ENCODE data around the gene GAS2L1.
"Not testable (repeated sequence)": the region's sequence is repeated elsewhere in the genome, so short reads cannot be mapped to it uniquely, and the experiment has no call there.

Gene GAS2L1

GRCh38 chr22:29343313-29343805, 36.9 kb downstream of the GAS2L1 start:
- H3K4me3 ChIP-seq (ENCODE audit: low read length), result no peak overlapping the region
- TF ChIP-seq ZNF274 (IDR thresholded peaks at IDR 0.05; ENCODE audit: low read depth, low read length), result no peak

- no peak for TF ChIP-seq ZNF274 (IDR thresholded peaks at IDR 0.05; ENCODE audit: low read depth, low read length)
- no peak overlapping the region for H3K4me3 ChIP-seq (ENCODE audit: low read length)
Measured at GRCh38 chr22:29344137-29344536, 37.7 kb downstream of the GAS2L1 start.

GRCh38 chr22:29344889-29345288, 38.4 kb downstream of the GAS2L1 start:
- H3K4me3 ChIP-seq (ENCODE audit: low read length), result not testable (repeated sequence)

GRCh38 chr22:29345932-29346331, 39.5 kb downstream of the GAS2L1 start:
- H3K4me3 ChIP-seq (ENCODE audit: low read length), result no peak overlapping the region
- no peak for TF ChIP-seq ZNF274 (IDR thresholded peaks at IDR 0.05; ENCODE audit: low read depth, low read length)

GRCh38 chr22:29346659-29347058, 40.2 kb downstream of the GAS2L1 start:
- TF ChIP-seq ZNF274 (IDR thresholded peaks at IDR 0.05; ENCODE audit: low read depth, low read length), result no peak

GRCh38 chr22:29348041-29348440, 41.6 kb downstream of the GAS2L1 start:
- TF ChIP-seq ZNF274 (IDR thresholded peaks at IDR 0.05; ENCODE audit: low read depth, low read length), result no peak
- H3K4me3 ChIP-seq (ENCODE audit: low read length), result no peak overlapping the region

More at GRCh38 chr22:29346659-29347058, 40.2 kb downstream of the GAS2L1 start:
- no peak overlapping the region for H3K4me3 ChIP-seq (ENCODE audit: low read length)

- H3K4me3 ChIP-seq (ENCODE audit: low read length), result no peak overlapping the region
- TF ChIP-seq ZNF274 (IDR thresholded peaks at IDR 0.05; ENCODE audit: low read depth, low read length), result no peak
Measured at GRCh38 chr22:29348956-29349355, 42.5 kb downstream of the GAS2L1 start.

GRCh38 chr22:29351042-29351441, 44.6 kb downstream of the GAS2L1 start:
- H3K4me3 ChIP-seq (ENCODE audit: low read length), result no peak overlapping the region
- TF ChIP-seq ZNF274 (IDR thresholded peaks at IDR 0.05; ENCODE audit: low read depth, low read length), result no peak

GRCh38 chr22:29351891-29352290, 45.4 kb downstream of the GAS2L1 start:
- TF ChIP-seq ZNF274 (IDR thresholded peaks at IDR 0.05; ENCODE audit: low read depth, low read length), result no peak
- no peak overlapping the region for H3K4me3 ChIP-seq (ENCODE audit: low read length)

- no peak for TF ChIP-seq ZNF274 (IDR thresholded peaks at IDR 0.05; ENCODE audit: low read depth, low read length)
Measured at GRCh38 chr22:29352778-29353177, 46.3 kb downstream of the GAS2L1 start.

GRCh38 chr22:29353286-29353685, 46.8 kb downstream of the GAS2L1 start:
- no peak overlapping the region for H3K4me3 ChIP-seq (ENCODE audit: low read length)
- TF ChIP-seq ZNF274 (IDR thresholded peaks at IDR 0.05; ENCODE audit: low read depth, low read length), result no peak

More at GRCh38 chr22:29352778-29353177, 46.3 kb downstream of the GAS2L1 start:
- no peak overlapping the region for H3K4me3 ChIP-seq (ENCODE audit: low read length)

GRCh38 chr22:29353860-29354259, 47.4 kb downstream of the GAS2L1 start:
- no peak for TF ChIP-seq ZNF274 (IDR thresholded peaks at IDR 0.05; ENCODE audit: low read depth, low read length)

GRCh38 chr22:29357193-29357890, 50.9 kb downstream of the GAS2L1 start:
- not testable (repeated sequence) for H3K4me3 ChIP-seq (ENCODE audit: low read length)

More at GRCh38 chr22:29353860-29354259, 47.4 kb downstream of the GAS2L1 start:
- no peak overlapping the region for H3K4me3 ChIP-seq (ENCODE audit: low read length)

GRCh38 chr22:29359469-29359868, 53.0 kb downstream of the GAS2L1 start:
- no peak overlapping the region for H3K4me3 ChIP-seq (ENCODE audit: low read length)
- no peak for TF ChIP-seq ZNF274 (IDR thresholded peaks at IDR 0.05; ENCODE audit: low read depth, low read length)
